Mesodermal cell (in vitro differentiated cells): Measurements from ENCODE around the gene SP8.

Experiments
- H3K27ac ChIP-seq: 2 replicates; pipeline ENCODE4 v1.7.0; 2013; ENCODE audit warnings: mild to moderate bottlenecking, low read depth, low read length, moderate library complexity; ENCODE audit not compliant: severe bottlenecking
- H3K36me3 ChIP-seq: 2 replicates; pipeline ENCODE4 v1.7.1; 2013; ENCODE audit warnings: mild to moderate bottlenecking, low read length, moderate library complexity; ENCODE audit not compliant: control insufficient read depth, insufficient read depth
- H3K4me1 ChIP-seq: one replicate; pipeline ENCODE4 v1.7.1; 2013; ENCODE audit warnings: mild to moderate bottlenecking, low read length; ENCODE audit not compliant: insufficient read depth, control insufficient read depth, poor library complexity, severe bottlenecking
- H3K4me3 ChIP-seq: 2 replicates; pipeline ENCODE4 v1.7.0; 2013; ENCODE audit warnings: low read length, control low read depth, mild to moderate bottlenecking; ENCODE audit not compliant: insufficient read depth, poor library complexity, severe bottlenecking; ENCODE audit errors: extremely low read depth
- H3K9me3 ChIP-seq: 2 replicates; pipeline ENCODE4 v1.7.1; 2013; ENCODE audit warnings: mild to moderate bottlenecking, low read length, moderate library complexity; ENCODE audit not compliant: control insufficient read depth
- WGBS, 2 experiments: methylation state at CpG; one replicate each; pipeline ENCODE4 v1.1.5; 2013; ENCODE audit warnings: missing lambda C conversion rate in 2 of 2; ENCODE audit not compliant: insufficient coverage in 2 of 2; 5-methylcytosine and 5-hydroxymethylcytosine counted together

Gene SP8

DNA sequence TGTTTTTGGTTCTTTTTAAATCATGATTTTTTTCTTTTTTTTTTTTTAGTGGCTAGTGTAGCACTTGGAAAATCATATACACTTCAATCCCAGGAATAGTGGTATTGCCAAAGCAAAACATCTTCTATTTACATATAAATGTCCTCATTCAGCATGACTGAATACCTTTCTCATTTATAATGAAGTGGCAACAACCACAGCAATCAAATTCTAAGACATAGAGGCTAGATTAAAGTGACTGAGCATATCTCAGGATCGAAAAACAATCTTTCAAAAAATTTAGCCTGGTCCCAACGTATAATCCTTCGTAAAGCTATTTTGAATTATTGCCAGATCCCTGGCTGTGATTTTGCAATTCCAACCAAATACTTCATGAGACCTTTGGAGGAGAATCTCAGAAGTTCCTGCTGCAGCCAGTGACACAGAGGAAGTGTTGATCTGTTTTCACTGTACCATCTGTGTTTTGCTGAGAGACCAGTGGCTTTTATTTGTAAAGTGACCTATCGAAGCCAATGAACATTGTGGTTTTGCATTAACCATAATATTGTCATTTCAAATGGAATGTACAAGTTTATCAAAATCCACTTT lies 29.8 kb upstream of the SP8 start:
- Histone ChIP-seq H3K4me1 (no peaks in the 10 kb centered on the region), H3K9me3 (no peaks in the 10 kb centered on the region), H3K4me3 (no peak overlapping the region), H3K36me3 (no peaks in the 10 kb centered on the region), H3K27ac (no peak overlapping the region)
- WGBS, 2 experiments = 19 to 41% methylated on average over 3 of the region's 4 CpGs

DNA sequence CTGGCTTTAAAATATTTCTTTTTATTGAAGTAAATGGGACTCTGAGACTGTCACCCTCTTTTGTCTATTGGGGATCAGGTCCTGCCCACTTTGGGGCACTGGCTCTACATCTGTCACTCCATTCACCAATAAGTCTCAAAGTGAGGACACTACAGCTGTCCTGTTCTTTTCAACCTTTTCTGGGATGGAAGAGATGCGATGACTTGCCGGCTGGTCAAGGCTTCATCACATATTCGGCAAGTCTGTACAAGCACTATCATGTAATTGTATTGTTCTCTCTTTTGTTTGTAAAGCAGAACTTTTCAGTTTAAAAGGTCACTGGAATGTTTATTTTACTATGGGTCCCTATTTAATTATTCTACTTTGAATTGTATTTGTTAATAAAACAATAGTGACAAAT lies 17.7 kb upstream of the SP8 start:
- H3K4me1 ChIP-seq = no peaks in the 10 kb centered on the region
- WGBS, 2 experiments = 83 to 93% methylated on average over 1 to 2 of the region's 3 CpGs
- H3K9me3 ChIP-seq = no peaks in the 10 kb centered on the region

DNA sequence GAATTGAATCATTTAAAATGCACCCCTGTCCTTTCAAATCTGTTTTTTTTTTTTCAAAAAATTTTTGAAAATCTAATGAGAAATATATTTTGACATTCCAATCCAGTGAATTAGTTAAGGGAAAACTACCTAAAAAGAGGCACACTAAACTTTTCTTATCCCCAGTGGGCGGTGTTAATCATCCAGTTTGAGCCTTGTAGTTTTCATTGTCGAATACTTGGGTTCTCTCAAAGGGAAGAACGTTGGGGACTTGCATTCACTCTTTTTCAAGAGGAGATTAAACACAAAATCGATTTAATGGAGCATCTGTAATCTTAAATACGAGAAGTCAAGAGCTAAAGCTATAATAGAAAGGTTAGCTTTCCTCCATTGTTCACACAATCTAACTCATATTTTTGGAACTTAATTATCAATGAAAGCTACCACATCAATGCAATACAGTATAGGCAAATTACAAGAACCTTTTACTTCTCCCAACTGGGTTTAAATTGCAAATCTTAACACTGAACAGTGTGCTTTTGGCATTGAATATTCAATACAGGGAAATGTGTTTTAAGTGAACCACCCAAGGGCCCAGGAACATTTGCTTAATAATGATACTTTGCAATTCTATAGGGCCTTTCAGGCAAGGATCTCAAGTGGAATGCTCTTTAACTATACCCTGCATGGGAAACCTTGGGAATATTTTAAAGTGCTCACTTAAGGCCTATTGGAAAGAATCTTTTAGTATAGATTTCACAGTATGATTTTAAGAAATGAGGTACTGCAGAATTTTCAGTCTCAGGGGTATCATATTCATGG lies 13.1 kb upstream of the SP8 start:
- H3K4me3 ChIP-seq = no peak overlapping the region
- H3K27ac ChIP-seq = no peak overlapping the region
- no peaks in the 10 kb centered on the region for H3K4me1 ChIP-seq
- no peaks in the 10 kb centered on the region for H3K9me3 ChIP-seq
- 6 to 11% methylated on average over 3 of the region's 5 CpGs for WGBS, 2 experiments
- no peaks in the 10 kb centered on the region for H3K36me3 ChIP-seq

More for the DNA sequence above, 17.7 kb upstream of the SP8 start:
- Histone ChIP-seq H3K36me3 (no peaks in the 10 kb centered on the region), H3K27ac (no peak overlapping the region), H3K4me3 (no peak overlapping the region)

DNA sequence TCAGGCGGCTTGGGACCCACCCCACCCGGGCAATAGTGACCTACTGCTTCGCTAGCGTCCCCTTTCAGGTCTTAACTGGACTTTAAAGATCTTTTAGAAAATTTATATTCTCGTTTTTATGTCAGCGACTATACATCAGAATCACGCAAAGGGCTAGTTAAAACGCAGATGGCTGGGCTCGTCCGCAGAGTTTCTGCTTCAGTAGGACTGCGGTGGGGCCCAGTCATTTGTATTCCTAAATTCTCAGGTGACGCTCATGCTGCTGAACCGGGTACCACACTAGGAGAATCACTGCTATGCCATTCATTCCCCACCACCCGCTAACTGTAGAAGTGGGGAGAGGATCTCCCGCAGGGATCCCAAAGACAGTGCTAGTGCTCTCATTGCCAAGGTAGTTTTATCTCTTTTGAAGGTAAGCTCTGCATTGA lies 12.0 kb upstream of the SP8 start:
- no peaks in the 10 kb centered on the region for H3K4me1 ChIP-seq
- WGBS, 2 experiments = 0% methylated on average over 7 to 12 of the region's 15 CpGs
- H3K36me3 ChIP-seq = no peaks in the 10 kb centered on the region
- no peaks in the 10 kb centered on the region for H3K9me3 ChIP-seq
- peak overlapping the region; percentile 40 for H3K4me3 ChIP-seq
- H3K27ac ChIP-seq = no peak overlapping the region

DNA sequence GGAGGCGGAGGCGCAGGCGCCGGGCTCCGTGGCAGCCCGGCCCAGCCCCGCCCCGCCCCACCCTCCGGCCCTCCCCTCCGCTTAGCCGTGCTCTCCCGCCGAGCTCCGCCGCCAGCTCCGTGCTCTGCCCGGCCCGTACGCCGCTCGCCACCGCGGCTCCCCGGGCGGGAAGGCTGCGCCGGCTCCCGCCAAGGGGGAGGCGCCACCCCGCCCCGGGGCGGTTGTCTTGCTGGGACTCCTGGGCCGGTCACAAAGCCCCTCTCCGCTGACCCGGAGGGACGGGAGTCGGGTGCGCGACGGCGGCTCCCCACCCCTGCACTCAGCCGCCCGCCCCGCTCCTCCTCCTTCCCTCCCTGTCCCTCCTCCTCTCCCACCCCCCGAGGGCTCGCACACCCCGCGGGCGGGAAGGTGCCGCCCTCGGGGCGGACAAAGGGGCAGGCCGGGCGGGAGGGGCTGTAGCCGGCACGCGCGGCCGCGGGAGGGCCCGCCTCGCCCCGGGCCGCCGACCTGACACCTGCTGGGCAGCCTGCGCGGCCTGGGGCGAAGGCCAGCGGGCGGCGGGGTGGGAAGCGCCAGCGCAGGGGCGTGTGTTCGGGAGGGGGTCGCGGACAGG lies 11.5 kb upstream of the SP8 start:
- peak overlapping the region; percentile 40 for H3K4me3 ChIP-seq
- no peak overlapping the region for H3K27ac ChIP-seq
- 0 to 1% methylated on average over 42 to 49 of the region's 77 CpGs for WGBS, 2 experiments
- no peaks in the 10 kb centered on the region for H3K9me3 ChIP-seq
- no peaks in the 10 kb centered on the region for H3K4me1 ChIP-seq
- H3K36me3 ChIP-seq = no peaks in the 10 kb centered on the region

DNA sequence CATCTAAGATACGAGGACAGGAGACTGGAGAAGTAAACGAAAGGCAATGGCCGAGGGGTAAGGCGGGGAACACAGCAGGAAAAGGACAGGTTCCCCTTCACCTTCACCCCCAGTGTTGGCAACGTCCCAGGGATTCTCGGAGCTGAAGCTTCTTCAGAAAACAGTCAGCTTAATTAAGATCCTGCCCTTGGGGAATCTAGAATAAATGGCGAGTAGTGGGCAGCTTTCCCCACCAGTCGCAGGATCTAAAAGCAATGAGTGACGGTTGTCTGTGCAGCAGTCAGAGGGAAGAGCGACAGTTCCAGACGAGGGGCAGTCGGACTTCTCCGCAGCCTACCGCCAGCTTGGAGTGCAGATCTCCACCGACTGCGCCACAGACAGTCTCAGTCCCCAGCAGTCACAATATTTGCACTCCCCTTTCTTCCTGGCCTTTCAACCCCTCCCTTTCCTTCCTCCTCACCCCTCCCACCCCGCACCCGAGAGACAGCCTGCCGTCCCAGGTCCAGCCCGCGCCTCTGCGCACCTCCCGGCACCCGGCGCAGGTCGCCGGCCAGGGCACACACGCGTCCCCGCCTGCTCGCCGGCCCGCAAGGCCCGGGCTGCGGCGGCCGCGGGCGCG lies 10.9 kb upstream of the SP8 start:
- peak overlapping the region; percentile 30 for H3K4me3 ChIP-seq
- H3K4me1 ChIP-seq = no peaks in the 10 kb centered on the region
- 0% methylated on average over 19 to 22 of the region's 40 CpGs for WGBS, 2 experiments
- no peaks in the 10 kb centered on the region for H3K36me3 ChIP-seq
- H3K9me3 ChIP-seq = no peaks in the 10 kb centered on the region
- no peak overlapping the region for H3K27ac ChIP-seq

DNA sequence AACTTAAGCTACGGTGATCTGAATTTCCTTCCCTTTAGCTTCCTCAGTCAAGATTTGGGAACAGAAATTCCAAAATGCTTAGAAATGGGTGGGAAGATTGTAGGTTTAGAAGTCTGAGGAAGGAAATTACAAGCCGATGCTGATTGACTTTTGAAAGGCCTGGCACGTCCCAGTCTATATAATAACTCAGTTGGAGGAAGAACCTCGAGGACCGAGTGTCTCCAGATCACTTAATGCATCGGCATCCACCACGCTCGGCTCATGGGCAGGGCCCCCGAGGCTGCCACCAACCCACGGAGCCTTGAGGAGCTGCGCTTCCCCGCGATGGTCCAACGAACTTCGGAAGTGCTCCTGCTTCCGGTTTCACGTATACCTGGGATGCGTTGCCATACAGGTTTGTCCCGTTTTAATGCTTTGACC lies 10.4 kb upstream of the SP8 start:
- Histone ChIP-seq H3K4me1 (no peaks in the 10 kb centered on the region), H3K36me3 (no peaks in the 10 kb centered on the region), H3K9me3 (no peaks in the 10 kb centered on the region), H3K27ac (no peak overlapping the region), H3K4me3 (peak overlapping the region; percentile 30)
- 1% methylated on average over 18 of the region's 19 CpGs for WGBS, 2 experiments

DNA sequence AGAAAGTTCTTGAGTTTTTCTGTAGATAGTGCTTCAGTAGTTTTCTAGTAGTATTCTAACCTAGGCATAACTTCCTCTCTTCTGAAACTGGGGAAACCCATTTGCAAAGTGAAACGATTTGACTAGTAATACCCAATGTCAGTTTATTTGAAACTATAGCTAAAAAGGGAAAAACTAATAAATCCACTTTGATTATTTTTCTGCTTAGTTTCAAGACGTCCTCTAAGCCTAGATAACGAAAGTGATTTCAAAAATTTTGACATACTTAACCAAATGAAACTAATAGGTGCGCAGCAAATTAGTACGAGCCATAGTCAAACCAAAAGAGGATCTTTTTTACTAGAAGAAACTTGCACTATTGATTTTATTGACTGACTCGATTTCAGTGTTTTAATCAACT lies 9.8 kb upstream of the SP8 start:
- H3K27ac ChIP-seq = no peak overlapping the region
- H3K36me3 ChIP-seq = no peaks in the 10 kb centered on the region
- no peaks in the 10 kb centered on the region for H3K4me1 ChIP-seq
- WGBS, 2 experiments = 0% methylated on average over 1 of the region's 6 CpGs; no CpG with 5 or more reads in 1 of the 2 experiments
- H3K9me3 ChIP-seq = no peaks in the 10 kb centered on the region
- no peak overlapping the region for H3K4me3 ChIP-seq

DNA sequence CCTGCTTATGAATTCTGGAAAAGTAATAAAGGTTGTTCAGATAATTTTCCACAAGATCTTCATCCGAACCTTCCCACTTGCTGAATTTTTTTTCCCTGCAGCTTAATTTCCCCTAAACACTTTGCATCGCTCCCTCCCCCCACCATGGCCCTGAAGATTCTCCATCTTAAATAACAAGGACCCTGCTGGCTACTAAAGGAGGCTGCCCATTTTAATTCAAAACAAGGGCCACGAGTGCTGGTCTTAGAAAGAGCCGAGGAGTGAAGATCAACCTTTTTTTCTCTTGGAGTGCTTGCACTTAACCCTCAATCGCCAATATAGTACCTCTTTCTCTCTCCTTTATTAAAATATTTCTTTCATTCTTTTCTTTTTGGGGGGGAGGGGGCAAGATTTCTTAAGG lies 9.2 kb upstream of the SP8 start:
- Histone ChIP-seq H3K4me3 (no peak overlapping the region), H3K9me3 (no peaks in the 10 kb centered on the region), H3K4me1 (no peaks in the 10 kb centered on the region), H3K27ac (no peak overlapping the region), H3K36me3 (no peaks in the 10 kb centered on the region)
- WGBS, 2 experiments = 0 to 17% methylated on average over 1 to 4 of the region's 5 CpGs

DNA sequence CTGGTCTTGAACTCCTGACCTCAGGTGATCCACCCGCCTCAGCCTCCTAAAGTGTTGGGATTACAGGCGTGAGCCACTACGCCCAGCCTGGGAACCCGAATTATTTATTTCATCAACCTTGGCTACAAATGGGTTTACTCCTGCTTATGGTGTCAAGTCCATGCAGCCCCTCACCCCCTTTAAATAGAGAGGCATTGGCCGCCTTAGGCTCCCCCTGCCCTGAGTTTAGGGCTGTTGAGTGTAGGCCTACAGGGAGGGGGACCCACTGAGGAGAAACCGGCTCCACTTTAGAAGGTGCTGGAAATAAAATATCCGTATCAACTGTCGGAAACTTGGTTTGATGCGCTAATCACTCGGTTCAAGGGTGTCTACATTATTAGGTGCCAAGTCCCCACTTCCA lies 8.7 kb upstream of the SP8 start:
- Histone ChIP-seq H3K4me1 (no peaks in the 10 kb centered on the region), H3K4me3 (no peak overlapping the region), H3K9me3 (no peaks in the 10 kb centered on the region), H3K36me3 (no peaks in the 10 kb centered on the region), H3K27ac (no peak overlapping the region)
- 39 to 58% methylated on average over 2 to 9 of the region's 10 CpGs for WGBS, 2 experiments
